CD4-positive, alpha-beta T cell treated with Interferon gamma for 1 hour (primary cell): ENCODE results near the gene ZBTB38.

Experiments
- DNase-seq: peaks from one replicate; pipeline ENCODE4 v3.0.0-alpha.2; 2020

ZBTB38 gene

DNA sequence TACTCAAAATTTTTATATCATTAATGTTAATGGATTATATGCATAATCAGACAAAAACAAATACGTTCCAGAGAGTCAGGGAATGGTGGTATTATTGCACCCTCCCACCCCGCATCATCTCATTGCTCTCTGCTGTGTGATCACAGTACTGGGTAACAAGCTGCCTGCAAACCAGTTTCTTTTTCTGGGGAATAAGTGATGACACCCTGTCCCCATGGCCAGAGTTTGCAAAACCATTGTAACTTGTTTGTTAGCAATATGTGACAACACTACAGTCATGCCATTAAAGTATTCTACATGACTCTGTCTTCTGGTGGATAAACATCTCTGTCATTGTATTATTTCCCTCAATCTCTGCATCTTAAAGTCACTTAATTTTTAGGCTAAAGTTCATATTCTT lies 39.5 kb downstream of the ZBTB38 start:
- DNase-seq = no peak

- no peak for DNase-seq
Observed at GRCh38 chr3:141408596-141408995, 40.3 kb downstream of the ZBTB38 start.

- no peak for DNase-seq
Observed at GRCh38 chr3:141409940-141410241, 41.6 kb downstream of the ZBTB38 start.

- DNase-seq = no peak
Observed at GRCh38 chr3:141410408-141410807, 42.1 kb downstream of the ZBTB38 start.

GRCh38 chr3:141410846-141411245 lies 42.5 kb downstream of the ZBTB38 start:
- no peak for DNase-seq

DNA sequence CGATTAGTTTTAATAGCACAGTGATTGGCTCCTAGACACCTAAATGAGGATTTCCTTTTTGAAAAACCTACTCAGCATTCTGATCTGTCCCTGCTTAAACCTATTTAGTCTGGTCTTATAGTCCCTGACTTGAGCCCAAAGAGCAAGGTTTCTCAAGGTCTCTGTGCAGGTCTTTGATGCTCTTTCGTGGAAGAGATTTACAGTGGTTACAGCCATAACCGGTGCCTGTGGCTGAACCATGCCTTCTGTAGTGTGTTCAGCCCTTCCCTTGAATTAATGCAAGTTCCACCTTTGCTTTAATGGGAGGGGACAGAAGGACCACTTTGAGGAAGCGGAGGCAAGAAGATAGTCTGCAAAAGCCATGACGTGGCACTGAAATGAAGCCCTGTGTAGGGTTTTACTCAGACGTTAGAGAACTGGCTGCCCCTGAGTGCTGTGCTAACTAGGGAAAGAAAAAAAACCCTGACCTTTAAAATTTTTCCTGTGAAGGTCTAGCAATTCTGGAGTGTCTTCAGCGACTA lies 43.0 kb downstream of the ZBTB38 start:
- DNase-seq = peak; percentile 21

- DNase-seq = peak; percentile 66
Observed at GRCh38 chr3:141412087-141412935, 44.0 kb downstream of the ZBTB38 start.

- DNase-seq = no peak
Observed at GRCh38 chr3:141412936-141413354, 44.6 kb downstream of the ZBTB38 start.

GRCh38 chr3:141413391-141413790 lies 45.1 kb downstream of the ZBTB38 start:
- DNase-seq = no peak

- DNase-seq = no peak
Observed at GRCh38 chr3:141413801-141414689, 45.7 kb downstream of the ZBTB38 start.

GRCh38 chr3:141414800-141415462 lies 46.6 kb downstream of the ZBTB38 start:
- no peak for DNase-seq

GRCh38 chr3:141415953-141416352 lies 47.6 kb downstream of the ZBTB38 start:
- no peak for DNase-seq
